Measurements from ENCODE around the gene EFL1. TPM values are rescaled to one million over a fixed set of nuclear protein-coding genes. Genes with fewer than 3 reads are reported as not detected.
"Not testable (repeated sequence)": the region's sequence is repeated elsewhere in the genome, so short reads cannot be mapped to it uniquely, and the experiment has no call there.

Gene EFL1
- total and polyA plus RNA-seq, 9 of the 15 experiments (the other 6 are each of a cell fraction or from before 2014, with no cell fraction given): 4.8 to 32.5 (median 16.9) TPM

DNA sequence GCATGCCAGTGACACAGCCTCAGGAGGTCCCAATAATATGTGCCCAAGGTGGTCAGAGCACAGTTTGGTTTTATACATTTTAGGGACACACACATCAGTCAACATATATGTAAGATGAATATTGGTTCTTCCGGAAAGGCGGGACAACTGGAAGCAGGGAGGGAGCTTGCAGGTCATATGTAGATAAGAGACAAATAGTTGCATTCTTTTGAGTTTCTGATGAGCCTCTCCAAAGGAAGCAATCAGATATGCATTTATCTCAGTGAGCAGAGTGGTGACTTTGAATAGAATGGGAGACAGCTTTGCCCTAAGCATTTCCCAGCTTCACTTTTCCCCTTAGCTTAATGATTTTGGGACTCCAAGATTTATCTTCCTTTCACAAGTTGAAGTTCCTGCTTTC is 4.6 kb upstream of the EFL1 start (continued):
- TF ChIP-seq MTA2 (IDR thresholded peaks at IDR 0.05; ENCODE audit: low read depth) (peak; percentile 49), L3MBTL2 (IDR thresholded peaks at IDR 0.05) (peak; percentile 51), NFE2 (IDR thresholded peaks at IDR 0.05; ENCODE audit: low read depth) (peak; percentile 13; the same call in 1 of the 2 replicates), TCF3 (CRISPR knock-in tag; IDR thresholded peaks at IDR 0.05) (peak; percentile 81), MTA3 (IDR thresholded peaks at IDR 0.05; ENCODE audit: borderline replicate concordance) (0 out of 2 replicates have a peak, but pooled peaks have one; percentile 34), MECOM (CRISPR knock-in tag; IDR thresholded peaks at IDR 0.05) (0 out of 2 replicates have a peak, but pooled peaks have one; percentile 34), SOX6 (IDR thresholded peaks at IDR 0.05) (peak; percentile 94), ARID1B (IDR thresholded peaks at IDR 0.05) (peak; percentile 91), NCOR1 (IDR thresholded peaks at IDR 0.05) (peak; percentile 71), TRIM24 (IDR thresholded peaks at IDR 0.05) (peak in 1 of 2 experiments; percentile 33; a peak in 1 of 4 replicates), SMARCA4 (IDR thresholded peaks at IDR 0.05) (peak; percentile 89), RCOR1 (IDR thresholded peaks at IDR 0.05; ENCODE audit: borderline replicate concordance in 1 of 2, low read depth in 2 of 2, low read length in 2 of 2) (peak; percentile 33 to 75; a peak in 3 of 4 replicates), KLF16 (IDR thresholded peaks at IDR 0.05) (0 out of 2 replicates have a peak, but pooled peaks have one; percentile 49), FOXM1 (IDR thresholded peaks at IDR 0.05; ENCODE audit: low read depth) (peak; percentile 36; the same call in 1 of the 2 replicates), CTBP1 (IDR thresholded peaks at IDR 0.05; ENCODE audit: borderline replicate concordance) (peak; percentile 73), TBL1XR1 (IDR thresholded peaks at IDR 0.05; ENCODE audit: low read length in 2 of 2) (peak in 1 of 2 experiments; percentile 54; a peak in 1 of 4 replicates), CBFA2T3 (IDR thresholded peaks at IDR 0.05) (peak; percentile 84), ETV1 (tag; conservative IDR thresholded peaks at IDR 0.05; ENCODE audit: low read depth) (peak; percentile 39; the same call in 1 of the 2 replicates), ELF1 (tag; IDR thresholded peaks at IDR 0.05) (peak; percentile 16; the same call in 1 of the 2 replicates), SMARCC2 (IDR thresholded peaks at IDR 0.05; ENCODE audit: low read depth) (peak; percentile 72)
- TF ChIP-seq, protein P1, sequence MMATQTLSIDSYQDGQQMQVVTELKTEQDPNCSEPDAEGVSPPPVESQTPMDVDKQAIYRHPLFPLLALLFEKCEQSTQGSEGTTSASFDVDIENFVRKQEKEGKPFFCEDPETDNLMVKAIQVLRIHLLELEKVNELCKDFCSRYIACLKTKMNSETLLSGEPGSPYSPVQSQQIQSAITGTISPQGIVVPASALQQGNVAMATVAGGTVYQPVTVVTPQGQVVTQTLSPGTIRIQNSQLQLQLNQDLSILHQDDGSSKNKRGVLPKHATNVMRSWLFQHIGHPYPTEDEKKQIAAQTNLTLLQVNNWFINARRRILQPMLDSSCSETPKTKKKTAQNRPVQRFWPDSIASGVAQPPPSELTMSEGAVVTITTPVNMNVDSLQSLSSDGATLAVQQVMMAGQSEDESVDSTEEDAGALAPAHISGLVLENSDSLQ (IDR thresholded peaks at IDR 0.05): peak; percentile 46
- not testable (repeated sequence) for TF ChIP-seq FOXM1 (CRISPR knock-in tag; IDR thresholded peaks at IDR 0.05; ENCODE audit: low read depth)
- TF ChIP-seq, protein P2, sequence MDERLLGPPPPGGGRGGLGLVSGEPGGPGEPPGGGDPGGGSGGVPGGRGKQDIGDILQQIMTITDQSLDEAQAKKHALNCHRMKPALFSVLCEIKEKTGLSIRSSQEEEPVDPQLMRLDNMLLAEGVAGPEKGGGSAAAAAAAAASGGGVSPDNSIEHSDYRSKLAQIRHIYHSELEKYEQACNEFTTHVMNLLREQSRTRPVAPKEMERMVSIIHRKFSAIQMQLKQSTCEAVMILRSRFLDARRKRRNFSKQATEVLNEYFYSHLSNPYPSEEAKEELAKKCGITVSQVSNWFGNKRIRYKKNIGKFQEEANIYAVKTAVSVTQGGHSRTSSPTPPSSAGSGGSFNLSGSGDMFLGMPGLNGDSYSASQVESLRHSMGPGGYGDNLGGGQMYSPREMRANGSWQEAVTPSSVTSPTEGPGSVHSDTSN (CRISPR knock-in tag; IDR thresholded peaks at IDR 0.05; ENCODE audit: low read depth): not testable (repeated sequence)
- TF ChIP-seq, protein P2 (tag; conservative IDR thresholded peaks at IDR 0.05; ENCODE audit: low read depth): peak; percentile 29; the same call in 1 of the 2 replicates
- TF ChIP-seq, protein P3, sequence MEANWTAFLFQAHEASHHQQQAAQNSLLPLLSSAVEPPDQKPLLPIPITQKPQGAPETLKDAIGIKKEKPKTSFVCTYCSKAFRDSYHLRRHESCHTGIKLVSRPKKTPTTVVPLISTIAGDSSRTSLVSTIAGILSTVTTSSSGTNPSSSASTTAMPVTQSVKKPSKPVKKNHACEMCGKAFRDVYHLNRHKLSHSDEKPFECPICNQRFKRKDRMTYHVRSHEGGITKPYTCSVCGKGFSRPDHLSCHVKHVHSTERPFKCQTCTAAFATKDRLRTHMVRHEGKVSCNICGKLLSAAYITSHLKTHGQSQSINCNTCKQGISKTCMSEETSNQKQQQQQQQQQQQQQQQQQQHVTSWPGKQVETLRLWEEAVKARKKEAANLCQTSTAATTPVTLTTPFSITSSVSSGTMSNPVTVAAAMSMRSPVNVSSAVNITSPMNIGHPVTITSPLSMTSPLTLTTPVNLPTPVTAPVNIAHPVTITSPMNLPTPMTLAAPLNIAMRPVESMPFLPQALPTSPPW (CRISPR knock-in tag; IDR thresholded peaks at IDR 0.05): peak; percentile 14; the same call in 1 of the 2 replicates

All from K562 (cell line).